ENCODE results near the gene TTLL5. TPM values are rescaled to one million over a fixed set of nuclear protein-coding genes. Genes with fewer than 3 reads are reported as not detected.

The TTLL5 gene
- polyA plus RNA-seq, 1 of the 3 experiments (the other 2 are of a cell fraction): 9.6 TPM

GRCh38 chr14:75910048-75910447 lies 249.0 kb downstream of the TTLL5 start (continued):
- TF ChIP-seq ZBTB33 (IDR thresholded peaks at IDR 0.05; ENCODE audit: borderline replicate concordance, low read depth): no peak

- no peak for TF ChIP-seq YY1 (IDR thresholded peaks at IDR 0.05; ENCODE audit: low read depth)
- no peak for TF ChIP-seq RAD21 (IDR thresholded peaks at IDR 0.05; ENCODE audit: low read length)
- no peak for TF ChIP-seq RFX5 (IDR thresholded peaks at IDR 0.05; ENCODE audit: low read length)
- no peak for TF ChIP-seq POLR2AphosphoS5 (IDR thresholded peaks at IDR 0.05; ENCODE audit: low read depth, low read length)
- TF ChIP-seq IRF3 (IDR thresholded peaks at IDR 0.05; ENCODE audit: low read depth, low read length): no peak
- TF ChIP-seq RXRA (IDR thresholded peaks at IDR 0.05; ENCODE audit: borderline replicate concordance, low read depth): no peak
- Histone ChIP-seq H3F3A (replicated peaks; ENCODE audit: insufficient read depth) (no peaks in the 10 kb centered on the region), H3K4me2 (no peak overlapping the region), H3K27ac (ENCODE audit: low read depth in 2 of 2, low read length in 1 of 2) (no peak overlapping the region), H3K9me2 (no peaks in the 10 kb centered on the region), H3K9ac (no peak overlapping the region), H3K36me3 (replicated peaks in 1 of 2; ENCODE audit: control insufficient read depth in 1 of 2, insufficient read depth in 2 of 2, low read length in 1 of 2) (peaks cover 0 to 4% of the 10 kb centered on the region in 2 experiments), H3K79me2 (ENCODE audit: insufficient read depth) (no peaks in the 10 kb centered on the region), H3K9me3 (no peaks in the 10 kb centered on the region), H4K20me1 (ENCODE audit: insufficient read depth) (no peaks in the 10 kb centered on the region), H3K4me1 (ENCODE audit: control insufficient read depth in 1 of 2, insufficient read depth in 2 of 2, low read depth in 1 of 2, low read length in 1 of 2) (peaks cover 0 to 19% of the 10 kb centered on the region in 2 experiments; a peak in 2 of 4 replicates), H2AFZ (ENCODE audit: low read depth) (no peak overlapping the region), H3K27me3 (ENCODE audit: insufficient read depth) (no peaks in the 10 kb centered on the region), H3K4me3 (ENCODE audit: low read depth in 2 of 2, low read length in 1 of 2) (no peak overlapping the region)
- 98% methylated on average over 7 of the region's 7 CpGs for WGBS (ENCODE audit: low lambda C conversion rate)
- CTCF ChIA-PET: interaction anchor here (1.3 to 14.8 kb wide), 3 partner anchors 29 to 67 kb away, joined by 3 to 550 read pairs (median 3); partner anchors contain the start of genes IFT43 and TGFB3
- POLR2A ChIA-PET: no interaction called here
- no peak for DNase-seq
These were observed 250.8 kb downstream of the TTLL5 start for GRCh38 chr14:75911883-75912282.

GRCh38 chr14:75913183-75913582 lies 252.1 kb downstream of the TTLL5 start:
- Histone ChIP-seq H3K9me2 (no peaks in the 10 kb centered on the region), H2AFZ (ENCODE audit: low read depth) (no peak overlapping the region), H3K79me2 (ENCODE audit: insufficient read depth) (no peaks in the 10 kb centered on the region), H3K9me3 (no peaks in the 10 kb centered on the region), H3K4me1 (ENCODE audit: control insufficient read depth in 1 of 2, insufficient read depth in 2 of 2, low read depth in 1 of 2, low read length in 1 of 2) (peaks cover 0 to 30% of the 10 kb centered on the region in 2 experiments; a peak in 2 of 4 replicates), H3K4me2 (no peak overlapping the region), H4K20me1 (ENCODE audit: insufficient read depth) (no peaks in the 10 kb centered on the region), H3K4me3 (ENCODE audit: low read depth in 2 of 2, low read length in 1 of 2) (no peak overlapping the region), H3F3A (replicated peaks; ENCODE audit: insufficient read depth) (no peaks in the 10 kb centered on the region), H3K36me3 (replicated peaks in 1 of 2; ENCODE audit: control insufficient read depth in 1 of 2, insufficient read depth in 2 of 2, low read length in 1 of 2) (peaks cover 0 to 2% of the 10 kb centered on the region in 2 experiments), H3K27me3 (ENCODE audit: insufficient read depth) (no peaks in the 10 kb centered on the region), H3K9ac (no peak overlapping the region), H3K27ac (ENCODE audit: low read depth in 2 of 2, low read length in 1 of 2) (no peak overlapping the region)
- TF ChIP-seq SMC3 (IDR thresholded peaks at IDR 0.05; ENCODE audit: low read depth, low read length) (no peak), YY1 (IDR thresholded peaks at IDR 0.05; ENCODE audit: low read depth) (no peak), FOXM1 (IDR thresholded peaks at IDR 0.05; ENCODE audit: low read depth) (no peak), USF2 (IDR thresholded peaks at IDR 0.05; ENCODE audit: borderline replicate concordance, low read depth, low read length) (no peak), MEF2A (IDR thresholded peaks at IDR 0.05; ENCODE audit: borderline replicate concordance, low read depth) (no peak), RXRA (IDR thresholded peaks at IDR 0.05; ENCODE audit: borderline replicate concordance, low read depth) (no peak), SIN3A (IDR thresholded peaks at IDR 0.05; ENCODE audit: borderline replicate concordance, low read depth, low read length) (no peak), IRF3 (IDR thresholded peaks at IDR 0.05; ENCODE audit: low read depth, low read length) (no peak), FOXJ3 (CRISPR knock-in tag; IDR thresholded peaks at IDR 0.05) (no peak), CHD2 (IDR thresholded peaks at IDR 0.05; ENCODE audit: low read length, partially characterized antibody) (no peak)
- WGBS (ENCODE audit: low lambda C conversion rate): 91% methylated on average over 2 of the region's 2 CpGs
- no peak for DNase-seq
- CTCF ChIA-PET: interaction anchor here (1.2 to 14.8 kb wide), 3 partner anchors 65 to 204 kb away, joined by 3 to 550 read pairs (median 5); partner anchors contain the start of genes IFT43 and TGFB3
- POLR2A ChIA-PET: no interaction called here

Measured in SK-N-SH (cell line).